CD14-positive monocyte (primary cell): Measurements from ENCODE around the gene CCDC12. TPM values are rescaled to one million over a fixed set of nuclear protein-coding genes. Genes with fewer than 3 reads are reported as not detected.

Source experiments
- DNase-seq, 3 donors: peaks; one replicate each; pipeline ENCODE4 v3.0.0-alpha.2; 2011 to 2022
- H2AFZ ChIP-seq: 2 replicates; pipeline ENCODE4 v1.6.0; 2012; ENCODE audit warnings: mild to moderate bottlenecking, low read depth, low read length, inconsistent platforms; ENCODE audit not compliant: insufficient read depth, poor library complexity, severe bottlenecking
- H3K27ac ChIP-seq, 2 donors: 1 replicate in 1 of 2; 2 replicates in 1 of 2; pipeline ENCODE4 v1.5.1; 2012 to 2013; ENCODE audit warnings: low read length in 2 of 2, control low read depth in 1 of 2, inconsistent platforms in 1 of 2, low read depth in 1 of 2, mild to moderate bottlenecking in 1 of 2
- H3K27me3 ChIP-seq, 2 donors: one replicate each; pipeline versions ENCODE4 v1.6.0 to v1.6.1; 2011 to 2013; ENCODE audit warnings: low read length in 2 of 2; ENCODE audit not compliant: control insufficient read depth in 2 of 2, insufficient read depth in 2 of 2
- H3K36me3 ChIP-seq, 2 donors: replicated peaks in 1 of 2; 1 replicate in 1 of 2; 2 replicates in 1 of 2; pipeline versions ENCODE4 v1.5.1 to v1.6.1; 2012 to 2013; ENCODE audit warnings: low read length in 2 of 2, control low read depth in 1 of 2, inconsistent platforms in 1 of 2, mild to moderate bottlenecking in 1 of 2; ENCODE audit not compliant: insufficient read depth in 2 of 2, control insufficient read depth in 1 of 2
- H3K4me1 ChIP-seq, 2 donors: 1 replicate in 1 of 2; 2 replicates in 1 of 2; pipeline versions ENCODE4 v1.5.1 to v1.6.1; 2012 to 2013; ENCODE audit warnings: low read length in 2 of 2, control low read depth in 1 of 2, inconsistent platforms in 1 of 2, mild to moderate bottlenecking in 1 of 2, moderate library complexity in 1 of 2; ENCODE audit not compliant: insufficient read depth in 2 of 2, control insufficient read depth in 1 of 2
- H3K4me2 ChIP-seq: replicated peaks from 2 replicates; pipeline ENCODE3; 2012; ENCODE audit warnings: low read length, moderate library complexity, mild to moderate bottlenecking; ENCODE audit not compliant: poor library complexity, severe bottlenecking; ENCODE audit errors: extremely low read depth
- H3K4me3 ChIP-seq, 3 experiments: fragments of 200-600 bp in 1 of 3; sonication (generic) in 1 of 3; replicated peaks in 1 of 3; 1 replicate in 2 of 3; 2 replicates in 1 of 3; pipeline ENCODE4 v1.5.1; 2011 to 2013; ENCODE audit warnings: low read length in 3 of 3, mild to moderate bottlenecking in 3 of 3, control low read depth in 2 of 3, low read depth in 2 of 3, inconsistent platforms in 1 of 3, moderate library complexity in 1 of 3
- H3K79me2 ChIP-seq: 2 replicates; pipeline ENCODE4 v1.6.0; 2012; ENCODE audit warnings: mild to moderate bottlenecking, control low read depth, inconsistent platforms, low read length, moderate library complexity; ENCODE audit not compliant: insufficient read depth
- H3K9ac ChIP-seq: 2 replicates; pipeline ENCODE4 v1.6.0; 2017; ENCODE audit warnings: low read length, mild to moderate bottlenecking; ENCODE audit not compliant: insufficient read depth, poor library complexity, severe bottlenecking
- H3K9me3 ChIP-seq, 2 donors: replicated peaks in 1 of 2; 1 replicate in 1 of 2; 2 replicates in 1 of 2; pipeline versions ENCODE4 v1.5.1 to v1.6.1; 2012 to 2013; ENCODE audit warnings: low read length in 2 of 2, control low read depth in 1 of 2; ENCODE audit not compliant: control insufficient read depth in 1 of 2, insufficient read depth in 1 of 2
- H4K20me1 ChIP-seq: 2 replicates; pipeline ENCODE4 v1.6.0; 2012; ENCODE audit warnings: mild to moderate bottlenecking, low read length, control low read depth, moderate library complexity; ENCODE audit not compliant: insufficient read depth
- H3K27ac Mint-ChIP-seq, 7 donors: one replicate each; pipeline ENCODE4 v1.8.0; 2020; ENCODE audit warnings: mild to moderate bottlenecking in 7 of 7, mixed read lengths in 7 of 7, moderate library complexity in 6 of 7, inconsistent platforms in 2 of 7
- H3K27me3 Mint-ChIP-seq, 3 donors: one replicate each; pipeline ENCODE4 v1.8.0; 2021 to 2022; ENCODE audit warnings: low read depth in 3 of 3, mild to moderate bottlenecking in 3 of 3, mixed read lengths in 3 of 3, moderate library complexity in 3 of 3, inconsistent platforms in 1 of 3
- H3K36me3 Mint-ChIP-seq, 2 donors: one replicate each; pipeline ENCODE4 v1.8.0; 2020; ENCODE audit warnings: mixed read lengths in 2 of 2, inconsistent platforms in 1 of 2, mild to moderate bottlenecking in 1 of 2
- H3K4me1 Mint-ChIP-seq: one replicate; pipeline ENCODE4 v1.8.0; 2020; ENCODE audit warnings: mild to moderate bottlenecking, mixed read lengths
- H3K4me3 Mint-ChIP-seq, 2 donors: one replicate each; pipeline ENCODE4 v1.8.0; 2020; ENCODE audit warnings: mild to moderate bottlenecking in 2 of 2, mixed read lengths in 2 of 2, moderate library complexity in 1 of 2
- H3K9me3 Mint-ChIP-seq, 7 donors: one replicate each; pipeline ENCODE4 v1.8.0; 2020 to 2022; ENCODE audit warnings: mixed read lengths in 7 of 7, mild to moderate bottlenecking in 6 of 7, moderate library complexity in 6 of 7, inconsistent platforms in 2 of 7
- WGBS: methylation state at CpG from one replicate; pipeline ENCODE4 v1.1.5; 2013; ENCODE audit warnings: missing lambda C conversion rate; ENCODE audit not compliant: insufficient coverage; 5-methylcytosine and 5-hydroxymethylcytosine counted together
- intact Hi-C, 2 donors: fragments of 100-400 bp; cut with micrococcal nuclease; formaldehyde crosslinking; loops; one replicate each; pipeline versions ENCODE4 v1.15.0 to v1.15.1; 2023
- polyA plus RNA-seq, 3 donors: library from polyadenylated mRNA; depleted of rRNA in 1 of 3; unstranded in 2 of 3; stranded (reverse) in 1 of 3; fragments of 300-500 nt in 2 of 3; fragments of >200 nt in 1 of 3; fragmentation: Illumina TruSeq in 2 of 3; gene quantifications; 1 replicate in 2 of 3; 2 replicates in 1 of 3; pipeline ENCODE4 v1.2.3, GENCODE V29; 2012 to 2021
- TF ChIP-seq, protein P1 (sequence below): fragments of 200-600 bp; IDR thresholded peaks from one replicate; pipeline ENCODE4 v1.8.0; 2022; ENCODE audit warnings: antibody characterized with exemption, mild to moderate bottlenecking

The CCDC12 gene
- polyA plus RNA-seq, 3 donors: 50.1 to 70.7 (median 55.8) TPM

DNA sequence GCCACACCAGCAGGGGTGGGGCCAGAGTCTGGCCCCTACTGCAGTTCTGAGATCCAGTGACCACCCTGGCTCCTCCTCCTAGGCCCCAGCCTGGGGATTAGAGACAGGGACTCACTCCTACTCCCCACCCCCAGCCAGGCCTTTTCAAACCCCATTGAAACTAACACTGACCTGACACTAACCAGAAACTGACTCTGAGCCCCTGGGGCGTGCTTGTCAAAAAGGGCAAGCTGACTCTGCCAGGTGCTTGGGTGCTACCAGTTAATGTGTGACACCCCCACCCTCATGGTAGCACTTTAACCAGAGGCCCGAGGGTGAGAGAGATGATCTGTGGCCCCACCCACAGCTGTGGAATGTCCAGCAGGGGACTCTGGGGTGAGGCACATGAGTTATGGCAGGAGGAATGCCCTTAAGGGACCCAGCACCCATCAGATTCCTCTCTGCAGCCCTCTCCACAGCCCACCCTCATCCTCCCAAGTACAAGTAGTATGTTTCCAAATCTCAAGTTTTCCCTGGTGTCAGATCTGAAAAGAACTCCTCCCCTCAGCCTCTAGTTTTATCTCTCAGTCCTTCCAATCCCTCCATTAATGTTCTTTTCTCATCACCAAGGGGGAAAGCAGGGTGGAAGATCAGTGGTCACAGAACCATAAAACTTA, 97.6 kb downstream of the CCDC12 start:
- peaks cover 18 to 44% of the 10 kb centered on the region in 2 donors for H3K27me3 ChIP-seq
- no peak for DNase-seq
- no peak overlapping the region for H2AFZ ChIP-seq
- intact Hi-C loops: no loop called here
- Mint-ChIP-seq H3K27me3 (peaks cover 35 to 64% (median 48%) of the 10 kb centered on the region in 3 donors), H3K4me3 (no peak overlapping the region), H3K9me3 (peaks cover 0 to 10% (median 6%) of the 10 kb centered on the region in 7 donors), H3K36me3 (peaks cover 0 to 8% of the 10 kb centered on the region in 2 donors), H3K27ac (no peak overlapping the region), H3K4me1 (peaks cover 18% of the 10 kb centered on the region)
- TF ChIP-seq, protein P1, sequence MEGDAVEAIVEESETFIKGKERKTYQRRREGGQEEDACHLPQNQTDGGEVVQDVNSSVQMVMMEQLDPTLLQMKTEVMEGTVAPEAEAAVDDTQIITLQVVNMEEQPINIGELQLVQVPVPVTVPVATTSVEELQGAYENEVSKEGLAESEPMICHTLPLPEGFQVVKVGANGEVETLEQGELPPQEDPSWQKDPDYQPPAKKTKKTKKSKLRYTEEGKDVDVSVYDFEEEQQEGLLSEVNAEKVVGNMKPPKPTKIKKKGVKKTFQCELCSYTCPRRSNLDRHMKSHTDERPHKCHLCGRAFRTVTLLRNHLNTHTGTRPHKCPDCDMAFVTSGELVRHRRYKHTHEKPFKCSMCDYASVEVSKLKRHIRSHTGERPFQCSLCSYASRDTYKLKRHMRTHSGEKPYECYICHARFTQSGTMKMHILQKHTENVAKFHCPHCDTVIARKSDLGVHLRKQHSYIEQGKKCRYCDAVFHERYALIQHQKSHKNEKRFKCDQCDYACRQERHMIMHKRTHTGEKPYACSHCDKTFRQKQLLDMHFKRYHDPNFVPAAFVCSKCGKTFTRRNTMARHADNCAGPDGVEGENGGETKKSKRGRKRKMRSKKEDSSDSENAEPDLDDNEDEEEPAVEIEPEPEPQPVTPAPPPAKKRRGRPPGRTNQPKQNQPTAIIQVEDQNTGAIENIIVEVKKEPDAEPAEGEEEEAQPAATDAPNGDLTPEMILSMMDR: no peak
- H3K4me1 ChIP-seq: peaks cover 12 to 19% of the 10 kb centered on the region in 2 donors
- WGBS: no CpG with 5 or more reads among the region's 2 CpGs
- H3K4me3 ChIP-seq: no peak overlapping the region
- H3K79me2 ChIP-seq: no peaks in the 10 kb centered on the region
- peaks cover 0 to 5% of the 10 kb centered on the region in 2 donors for H3K9me3 ChIP-seq
- H3K9ac ChIP-seq: no peak overlapping the region
- no peaks in the 10 kb centered on the region for H4K20me1 ChIP-seq
- no peaks in the 10 kb centered on the region for H3K36me3 ChIP-seq
- H3K4me2 ChIP-seq: no peak overlapping the region
- H3K27ac ChIP-seq: no peak overlapping the region

DNA sequence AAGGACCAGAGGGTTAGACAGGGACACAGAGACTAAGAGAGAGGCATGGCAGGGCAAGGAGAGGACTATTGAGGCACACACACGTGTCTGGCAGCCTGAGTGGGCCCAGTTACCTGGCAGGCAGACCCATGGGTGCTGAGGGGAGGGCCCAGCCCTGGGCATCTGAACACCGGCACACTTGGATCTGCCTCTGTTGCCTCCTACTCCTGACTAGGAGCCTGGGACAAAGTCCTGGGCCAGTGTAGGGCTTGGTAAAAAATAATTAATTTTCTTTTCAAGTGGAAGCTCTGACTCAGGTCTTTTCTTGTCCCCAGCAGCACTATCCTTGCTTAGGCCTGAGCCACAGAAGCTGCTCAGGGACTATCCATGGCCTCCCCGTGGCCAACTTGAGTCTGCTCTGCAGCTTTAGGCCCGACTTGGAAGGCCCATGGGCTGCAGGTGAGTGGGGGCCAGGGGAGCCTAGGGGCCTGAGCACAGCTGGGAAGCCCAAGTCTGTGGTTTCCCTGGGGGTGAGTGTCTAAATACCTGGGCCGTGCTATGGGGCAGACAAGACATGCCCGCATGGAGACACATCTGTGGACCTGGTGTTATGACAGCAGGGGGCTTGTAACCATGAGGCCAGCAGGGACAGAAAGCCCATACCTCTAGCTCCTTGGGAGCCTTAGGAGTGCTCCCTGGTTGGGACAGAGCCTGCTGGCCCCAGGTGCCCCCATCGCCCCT, 99.0 kb downstream of the CCDC12 start, which contains the start of gene PTH1R:
Gene PTH1R, plus strand, starts transcription at position 316 of the 720 bp plus-strand sequence. CDS start 5,839 bp downstream, outside the sequence.
- Mint-ChIP-seq H3K4me1 (peaks cover 17% of the 10 kb centered on the region), H3K27me3 (peaks cover 29 to 62% (median 42%) of the 10 kb centered on the region in 3 donors), H3K4me3 (no peak within 1 kb of the TSS), H3K36me3 (peaks cover 0 to 4% of the 10 kb centered on the region in 2 donors), H3K9me3 (peaks cover 0 to 5% (median 4%) of the 10 kb centered on the region in 7 donors), H3K27ac (no peak within 1 kb of the TSS)
- H3K4me3 ChIP-seq: no peak within 1 kb of the TSS
- H3K4me2 ChIP-seq: no peak within 1 kb of the TSS
- H3K27ac ChIP-seq: no peak within 1 kb of the TSS
- no peak for DNase-seq
- no peaks in the 10 kb centered on the region for H4K20me1 ChIP-seq
- H3K79me2 ChIP-seq: no peaks in the 10 kb centered on the region
- H3K9ac ChIP-seq: no peak within 1 kb of the TSS
- no peaks in the 10 kb centered on the region for H3K9me3 ChIP-seq
- H3K27me3 ChIP-seq: peaks cover 12 to 36% of the 10 kb centered on the region in 2 donors
- 91% methylated on average over 4 of the region's 7 CpGs for WGBS
- H2AFZ ChIP-seq: no peak within 1 kb of the TSS
- intact Hi-C loops: no loop called here
- TF ChIP-seq, protein P1: no peak
- peaks cover 6 to 10% of the 10 kb centered on the region in 2 donors for H3K4me1 ChIP-seq
- H3K36me3 ChIP-seq: no peaks in the 10 kb centered on the region
